OCI-LY3 (cell line): ENCODE data around the gene STK39.

ENCODE experiments used
- H2AFZ ChIP-seq: fragments of 200-600, 300-600 bp; shearing (Covaris generic); 2 replicates; pipeline ENCODE4 v1.6.0; 2014; ENCODE audit warnings: antibody characterized with exemption, low read depth, low read length
- H3K27ac ChIP-seq: fragments of 200-600, 300-600 bp; sonication (generic); 2 replicates; pipeline ENCODE4 v1.5.1; 2014; ENCODE audit warnings: mild to moderate bottlenecking, low read length, moderate library complexity, mixed read lengths
- H3K27me3 ChIP-seq: fragments of 200-600, 300-600 bp; sonication (generic); 2 replicates; pipeline ENCODE4 v1.6.1; 2014; ENCODE audit warnings: low read depth, low read length, mixed read lengths
- H3K36me3 ChIP-seq: fragments of 200-600, 300-600 bp; sonication (generic); replicated peaks from 2 replicates; pipeline ENCODE3; 2014; ENCODE audit warnings: low read depth, low read length, mixed read lengths
- H3K4me1 ChIP-seq: fragments of 300-600, 200-600 bp; sonication (generic); 2 replicates; pipeline ENCODE4 v1.6.1; 2014; ENCODE audit warnings: low read length, mixed read lengths
- H3K4me2 ChIP-seq: fragments of 200-600, 300-600 bp; sonication (generic); 2 replicates; pipeline ENCODE4 v1.6.1; 2014; ENCODE audit warnings: low read length, mixed read lengths
- H3K4me3 ChIP-seq: fragments of 300-600, 200-600 bp; sonication (generic); 2 replicates; pipeline ENCODE4 v1.5.1; 2014; ENCODE audit warnings: antibody characterized with exemption, mild to moderate bottlenecking, low read length, moderate library complexity
- H3K79me2 ChIP-seq: fragments of 300-600, 200-600 bp; shearing (Covaris generic); 2 replicates; pipeline ENCODE4 v1.6.1; 2014; ENCODE audit warnings: mild to moderate bottlenecking, low read length, mixed read lengths
- H3K9ac ChIP-seq: fragments of 300-600, 200-600 bp; shearing (Covaris generic); 2 replicates; pipeline ENCODE4 v1.6.0; 2014; ENCODE audit warnings: mild to moderate bottlenecking, low read length, moderate library complexity
- H3K9me3 ChIP-seq: fragments of 200-600, 300-600 bp; shearing (Covaris generic); 2 replicates; pipeline ENCODE4 v1.6.1; 2014; ENCODE audit warnings: low read length, mixed read lengths; ENCODE audit not compliant: insufficient read depth
- H4K20me1 ChIP-seq: fragments of 200-600, 300-600 bp; sonication (generic); 2 replicates; pipeline ENCODE4 v1.6.1; 2016; ENCODE audit warnings: low read length, mixed read lengths; ENCODE audit not compliant: insufficient read depth
- CTCF ChIP-seq: fragments of 200-600, 300-600 bp; sonication (generic); IDR thresholded peaks from 2 replicates; pipeline ENCODE4 v1.5.1; 2014; ENCODE audit warnings: antibody characterized with exemption, low read length, low read depth
- EZH2phosphoT487 ChIP-seq: fragments of 200-600 bp; shearing (Covaris generic); IDR thresholded peaks from 2 replicates; pipeline ENCODE4 v1.6.1; 2018; ENCODE audit warnings: antibody characterized with exemption, mixed run types, low read depth

Gene STK39

DNA sequence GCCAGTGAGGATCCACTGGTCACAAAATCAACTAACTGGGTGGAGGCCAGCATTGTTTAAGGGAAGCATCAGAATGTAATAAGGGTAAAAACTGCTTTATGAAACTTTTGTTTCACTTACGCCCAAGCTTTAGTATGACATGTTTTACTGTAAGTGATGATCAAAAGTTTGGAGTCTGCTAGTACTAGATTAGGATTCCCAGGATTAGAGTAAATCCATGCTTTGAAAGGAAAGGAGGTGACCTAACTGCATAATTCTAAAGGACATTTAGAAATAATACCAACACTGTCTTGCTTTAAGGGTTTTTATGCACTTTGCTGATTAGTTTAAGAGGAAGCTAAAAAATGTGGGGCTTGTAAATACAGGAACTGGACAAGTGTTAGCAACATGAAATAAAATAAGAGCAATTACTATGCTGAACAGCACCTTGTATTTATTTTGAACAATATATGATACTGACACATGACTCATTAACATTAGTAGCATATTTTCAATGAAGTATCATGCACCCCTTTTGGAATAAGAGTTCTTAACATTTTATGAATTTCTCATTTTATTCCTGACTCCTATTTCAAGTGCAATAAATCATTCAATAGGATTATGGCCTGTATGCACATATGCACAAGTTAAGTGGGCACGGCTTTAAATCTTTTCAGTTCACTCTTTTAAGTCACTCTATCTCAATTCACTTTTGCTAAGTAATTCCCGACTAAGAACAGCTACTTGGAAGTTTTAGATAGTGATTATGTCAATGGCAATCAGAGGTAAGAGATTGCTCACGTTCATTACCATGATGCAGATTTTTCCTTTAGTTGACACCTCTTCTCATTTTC lies 62.5 kb downstream of the STK39 start:
- H3K27me3 ChIP-seq = no peaks in the 10 kb centered on the region
- H4K20me1 ChIP-seq = 0 out of 2 replicates have a peak, but pooled peaks cover 3% of the 10 kb centered on the region
- H3K79me2 ChIP-seq = no peaks in the 10 kb centered on the region
- TF ChIP-seq EZH2phosphoT487 (no peak), CTCF (no peak)
- peaks cover 6% of the 10 kb centered on the region; the same call in 1 of the 2 replicates for H3K4me1 ChIP-seq
- H2AFZ ChIP-seq = no peak overlapping the region
- H3K9ac ChIP-seq = no peak overlapping the region
- H3K4me3 ChIP-seq = no peak overlapping the region
- no peaks in the 10 kb centered on the region for H3K36me3 ChIP-seq
- no peaks in the 10 kb centered on the region for H3K9me3 ChIP-seq
- no peak overlapping the region for H3K27ac ChIP-seq
- H3K4me2 ChIP-seq = no peak overlapping the region

GRCh38 chr2:168183308-168183997 lies 63.9 kb downstream of the STK39 start:
- no peaks in the 10 kb centered on the region for H3K36me3 ChIP-seq
- no peaks in the 10 kb centered on the region for H3K9me3 ChIP-seq
- no peak overlapping the region for H3K4me2 ChIP-seq
- H4K20me1 ChIP-seq = 0 out of 2 replicates have a peak, but pooled peaks cover 3% of the 10 kb centered on the region
- no peak overlapping the region for H3K4me3 ChIP-seq
- no peaks in the 10 kb centered on the region for H3K79me2 ChIP-seq
- H3K9ac ChIP-seq = no peak overlapping the region
- no peak overlapping the region for H3K27ac ChIP-seq
- no peaks in the 10 kb centered on the region for H3K27me3 ChIP-seq
- H2AFZ ChIP-seq = no peak overlapping the region
- TF ChIP-seq CTCF = no peak
- no peak for TF ChIP-seq EZH2phosphoT487
- H3K4me1 ChIP-seq = peaks cover 6% of the 10 kb centered on the region; the same call in 1 of the 2 replicates

- no peaks in the 10 kb centered on the region for H3K79me2 ChIP-seq
- no peak overlapping the region for H3K4me2 ChIP-seq
- no peak overlapping the region for H3K27ac ChIP-seq
Observed at GRCh38 chr2:168182550-168183249, 64.7 kb downstream of the STK39 start.

More at GRCh38 chr2:168182550-168183249, 64.7 kb downstream of the STK39 start:
- H2AFZ ChIP-seq = no peak overlapping the region
- H4K20me1 ChIP-seq = 0 out of 2 replicates have a peak, but pooled peaks cover 3% of the 10 kb centered on the region
- H3K27me3 ChIP-seq = no peaks in the 10 kb centered on the region
- peaks cover 2% of the 10 kb centered on the region for H3K36me3 ChIP-seq
- H3K4me1 ChIP-seq = peaks cover 6% of the 10 kb centered on the region; the same call in 1 of the 2 replicates
- H3K9ac ChIP-seq = no peak overlapping the region
- H3K9me3 ChIP-seq = no peaks in the 10 kb centered on the region
- no peak overlapping the region for H3K4me3 ChIP-seq
- TF ChIP-seq EZH2phosphoT487 = no peak
- no peak for TF ChIP-seq CTCF
